HepG2 (cell line): ENCODE data around the gene CYP17A1. TPM values are rescaled to one million over a fixed set of nuclear protein-coding genes. Genes with fewer than 3 reads are reported as not detected.

Experiments used
- FOXM1 ChIP-seq: sonication (generic); formaldehyde crosslinking; IDR thresholded peaks from 2 replicates; pipeline ENCODE4 v1.5.0; 2020; ENCODE audit warnings: missing genetic modification reagents
- KAT2B ChIP-seq: fragments of 150-350 bp; IDR thresholded peaks from 2 replicates; pipeline ENCODE4 v1.6.1; 2014; ENCODE audit warnings: low read depth, low read length, borderline replicate concordance
- KMT2A ChIP-seq: sonication (generic); formaldehyde crosslinking; IDR thresholded peaks from 2 replicates; pipeline ENCODE4 v1.4.0; 2020; ENCODE audit warnings: missing genetic modification reagents
- MBNL3 ChIP-seq: fragments of 250-450 bp; sonication (Bioruptor Pico); conservative IDR thresholded peaks from 2 replicates; pipeline ENCODE4 v1.8.0; 2022; ENCODE audit warnings: mild to moderate bottlenecking, inconsistent platforms
- PHF21A ChIP-seq: sonication (generic); formaldehyde crosslinking; IDR thresholded peaks from 2 replicates; pipeline ENCODE4 v1.5.0; 2020; ENCODE audit warnings: mild to moderate bottlenecking, missing genetic modification reagents
- PRMT3 ChIP-seq: sonication (generic); formaldehyde crosslinking; IDR thresholded peaks from 2 replicates; pipeline ENCODE4 v1.8.1; 2022; ENCODE audit warnings: low read depth, mild to moderate bottlenecking, moderate library complexity, missing genetic modification reagents, borderline replicate concordance
- RELA ChIP-seq: sonication (generic); formaldehyde crosslinking; IDR thresholded peaks from 2 replicates; pipeline ENCODE4 v1.4.0; 2020; ENCODE audit warnings: missing genetic modification reagents
- RXRA ChIP-seq: sonication (generic); formaldehyde crosslinking; IDR thresholded peaks from 2 replicates; pipeline ENCODE4 v1.5.1; 2020; ENCODE audit warnings: missing genetic modification reagents
- SIN3A ChIP-seq: IDR thresholded peaks from 2 replicates; pipeline ENCODE4 v1.6.1; 2011; ENCODE audit warnings: low read depth, mild to moderate bottlenecking, control low read depth, low read length, borderline replicate concordance
- SMYD3 ChIP-seq: sonication (generic); formaldehyde crosslinking; IDR thresholded peaks from 2 replicates; pipeline ENCODE4 v1.8.1; 2023; ENCODE audit warnings: mild to moderate bottlenecking, missing genetic modification reagents
- SP140L ChIP-seq: sonication (generic); formaldehyde crosslinking; IDR thresholded peaks from 2 replicates; pipeline ENCODE4 v1.4.0; 2020; ENCODE audit warnings: missing genetic modification reagents, borderline replicate concordance
- TOPORS ChIP-seq: sonication (generic); formaldehyde crosslinking; IDR thresholded peaks from 2 replicates; pipeline ENCODE4 v1.8.0; 2023; ENCODE audit warnings: mild to moderate bottlenecking, missing genetic modification reagents
- YY1 ChIP-seq: IDR thresholded peaks from 2 replicates; pipeline ENCODE4 v1.6.1; 2011; ENCODE audit warnings: low read length, low read depth, moderate library complexity, mild to moderate bottlenecking; ENCODE audit not compliant: insufficient read depth, insufficient replicate concordance
- ZNF282 ChIP-seq: fragments of 450-650 bp; IDR thresholded peaks from 2 replicates; pipeline ENCODE4 v1.6.1; 2018; ENCODE audit not compliant: partially characterized antibody
- ZNF326 ChIP-seq: sonication (generic); formaldehyde crosslinking; IDR thresholded peaks from 2 replicates; pipeline ENCODE4 v1.4.0; 2020; ENCODE audit warnings: missing genetic modification reagents, borderline replicate concordance
- ZNF329 ChIP-seq: sonication (generic); formaldehyde crosslinking; IDR thresholded peaks from 2 replicates; pipeline ENCODE4 v1.9.0; 2021; ENCODE audit warnings: low read depth, mild to moderate bottlenecking, missing genetic modification reagents
- ZNF629 ChIP-seq: sonication (generic); formaldehyde crosslinking; conservative IDR thresholded peaks from 2 replicates; pipeline ENCODE4 v1.5.0; 2020; ENCODE audit warnings: missing genetic modification reagents
- polyA plus RNA-seq, 8 experiments: library from polyadenylated mRNA; depleted of rRNA in 3 of 8; stranded (reverse) in 7 of 8; unstranded in 1 of 8; fragments of >200 nt; fragmentation: Illumina TruSeq in 4 of 8; extraction: Trizol in 4 of 8; gene quantifications; 2 replicates each; pipeline versions ENCODE4 v1.2.1 to v1.2.3, GENCODE V29; 2011 to 2016; ENCODE audit warnings: low read depth in 4 of 8, missing spikeins in 1 of 8, mixed read lengths in 1 of 8; ENCODE audit not compliant: insufficient read depth in 1 of 8
- total RNA-seq, 5 experiments: library from RNA; depleted of rRNA; stranded (reverse); fragments of >200 nt; fragmentation: Illumina TruSeq; extraction: Trizol; gene quantifications; 2 replicates each; pipeline ENCODE4 v1.2.3, GENCODE V29; 2016; ENCODE audit warnings: low read depth in 1 of 5
- TF ChIP-seq, protein P1 (sequence below): fragments of 450-650 bp; IDR thresholded peaks from 2 replicates; pipeline ENCODE4 v1.6.1; 2017; ENCODE audit warnings: mild to moderate bottlenecking
- TF ChIP-seq, protein P2 (sequence below): sonication (generic); formaldehyde crosslinking; IDR thresholded peaks from 2 replicates; pipeline ENCODE4 v1.4.0; 2020; ENCODE audit warnings: missing genetic modification reagents
- TF ChIP-seq, protein P3 (sequence below): sonication (generic); formaldehyde crosslinking; IDR thresholded peaks from 2 replicates; pipeline ENCODE4 v1.9.0; 2021; ENCODE audit warnings: missing genetic modification reagents, borderline replicate concordance

The CYP17A1 gene
- total and polyA plus RNA-seq, 2 of the 13 experiments (the other 11 are each of a cell fraction or from before 2014, with no cell fraction given): 0.13 to 1.1 TPM

DNA sequence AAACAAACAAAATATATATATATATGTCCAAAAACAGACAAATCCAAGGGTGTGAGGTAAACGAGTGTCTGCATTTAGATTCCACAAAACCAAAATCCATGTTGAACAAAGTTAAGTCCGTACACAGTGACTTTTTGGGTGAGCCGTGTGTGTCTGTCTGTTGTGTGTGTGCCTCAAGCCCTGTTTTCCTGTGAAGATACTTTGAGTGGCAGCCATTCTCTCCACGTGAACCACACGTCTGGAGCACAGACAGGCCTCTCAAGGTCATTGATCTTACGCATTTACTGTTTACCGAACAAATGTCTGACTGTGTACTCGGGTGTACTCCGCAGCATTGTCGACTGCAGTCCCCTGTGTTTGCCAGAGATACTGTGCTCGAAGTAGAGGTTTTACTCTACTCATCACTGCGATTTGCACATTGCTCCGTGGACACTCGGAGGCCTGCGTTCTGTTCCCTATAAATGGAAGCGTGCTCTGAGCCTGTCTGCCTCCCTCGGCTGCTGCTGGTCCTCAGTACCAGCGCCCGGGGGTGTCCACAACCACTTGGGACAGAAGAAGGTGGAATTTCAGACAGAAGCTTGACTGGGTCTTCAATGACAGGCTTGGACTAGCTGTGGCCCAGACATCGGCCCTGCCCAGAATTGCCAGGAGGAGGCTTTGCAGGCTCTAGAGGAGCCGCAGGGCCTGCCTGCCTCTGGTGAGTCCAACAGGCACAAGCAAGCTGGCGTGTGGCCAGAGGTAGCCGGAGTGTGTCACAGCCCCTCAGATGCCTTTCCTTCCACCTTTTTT, 22.1 kb downstream of the CYP17A1 start (continued):
- TF ChIP-seq, protein P1, sequence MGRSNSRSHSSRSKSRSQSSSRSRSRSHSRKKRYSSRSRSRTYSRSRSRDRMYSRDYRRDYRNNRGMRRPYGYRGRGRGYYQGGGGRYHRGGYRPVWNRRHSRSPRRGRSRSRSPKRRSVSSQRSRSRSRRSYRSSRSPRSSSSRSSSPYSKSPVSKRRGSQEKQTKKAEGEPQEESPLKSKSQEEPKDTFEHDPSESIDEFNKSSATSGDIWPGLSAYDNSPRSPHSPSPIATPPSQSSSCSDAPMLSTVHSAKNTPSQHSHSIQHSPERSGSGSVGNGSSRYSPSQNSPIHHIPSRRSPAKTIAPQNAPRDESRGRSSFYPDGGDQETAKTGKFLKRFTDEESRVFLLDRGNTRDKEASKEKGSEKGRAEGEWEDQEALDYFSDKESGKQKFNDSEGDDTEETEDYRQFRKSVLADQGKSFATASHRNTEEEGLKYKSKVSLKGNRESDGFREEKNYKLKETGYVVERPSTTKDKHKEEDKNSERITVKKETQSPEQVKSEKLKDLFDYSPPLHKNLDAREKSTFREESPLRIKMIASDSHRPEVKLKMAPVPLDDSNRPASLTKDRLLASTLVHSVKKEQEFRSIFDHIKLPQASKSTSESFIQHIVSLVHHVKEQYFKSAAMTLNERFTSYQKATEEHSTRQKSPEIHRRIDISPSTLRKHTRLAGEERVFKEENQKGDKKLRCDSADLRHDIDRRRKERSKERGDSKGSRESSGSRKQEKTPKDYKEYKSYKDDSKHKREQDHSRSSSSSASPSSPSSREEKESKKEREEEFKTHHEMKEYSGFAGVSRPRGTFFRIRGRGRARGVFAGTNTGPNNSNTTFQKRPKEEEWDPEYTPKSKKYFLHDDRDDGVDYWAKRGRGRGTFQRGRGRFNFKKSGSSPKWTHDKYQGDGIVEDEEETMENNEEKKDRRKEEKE: no peak
- no peak for TF ChIP-seq ZNF329
- no peak for TF ChIP-seq ZNF629 (CRISPR knock-in tag)
- TF ChIP-seq, protein P2, sequence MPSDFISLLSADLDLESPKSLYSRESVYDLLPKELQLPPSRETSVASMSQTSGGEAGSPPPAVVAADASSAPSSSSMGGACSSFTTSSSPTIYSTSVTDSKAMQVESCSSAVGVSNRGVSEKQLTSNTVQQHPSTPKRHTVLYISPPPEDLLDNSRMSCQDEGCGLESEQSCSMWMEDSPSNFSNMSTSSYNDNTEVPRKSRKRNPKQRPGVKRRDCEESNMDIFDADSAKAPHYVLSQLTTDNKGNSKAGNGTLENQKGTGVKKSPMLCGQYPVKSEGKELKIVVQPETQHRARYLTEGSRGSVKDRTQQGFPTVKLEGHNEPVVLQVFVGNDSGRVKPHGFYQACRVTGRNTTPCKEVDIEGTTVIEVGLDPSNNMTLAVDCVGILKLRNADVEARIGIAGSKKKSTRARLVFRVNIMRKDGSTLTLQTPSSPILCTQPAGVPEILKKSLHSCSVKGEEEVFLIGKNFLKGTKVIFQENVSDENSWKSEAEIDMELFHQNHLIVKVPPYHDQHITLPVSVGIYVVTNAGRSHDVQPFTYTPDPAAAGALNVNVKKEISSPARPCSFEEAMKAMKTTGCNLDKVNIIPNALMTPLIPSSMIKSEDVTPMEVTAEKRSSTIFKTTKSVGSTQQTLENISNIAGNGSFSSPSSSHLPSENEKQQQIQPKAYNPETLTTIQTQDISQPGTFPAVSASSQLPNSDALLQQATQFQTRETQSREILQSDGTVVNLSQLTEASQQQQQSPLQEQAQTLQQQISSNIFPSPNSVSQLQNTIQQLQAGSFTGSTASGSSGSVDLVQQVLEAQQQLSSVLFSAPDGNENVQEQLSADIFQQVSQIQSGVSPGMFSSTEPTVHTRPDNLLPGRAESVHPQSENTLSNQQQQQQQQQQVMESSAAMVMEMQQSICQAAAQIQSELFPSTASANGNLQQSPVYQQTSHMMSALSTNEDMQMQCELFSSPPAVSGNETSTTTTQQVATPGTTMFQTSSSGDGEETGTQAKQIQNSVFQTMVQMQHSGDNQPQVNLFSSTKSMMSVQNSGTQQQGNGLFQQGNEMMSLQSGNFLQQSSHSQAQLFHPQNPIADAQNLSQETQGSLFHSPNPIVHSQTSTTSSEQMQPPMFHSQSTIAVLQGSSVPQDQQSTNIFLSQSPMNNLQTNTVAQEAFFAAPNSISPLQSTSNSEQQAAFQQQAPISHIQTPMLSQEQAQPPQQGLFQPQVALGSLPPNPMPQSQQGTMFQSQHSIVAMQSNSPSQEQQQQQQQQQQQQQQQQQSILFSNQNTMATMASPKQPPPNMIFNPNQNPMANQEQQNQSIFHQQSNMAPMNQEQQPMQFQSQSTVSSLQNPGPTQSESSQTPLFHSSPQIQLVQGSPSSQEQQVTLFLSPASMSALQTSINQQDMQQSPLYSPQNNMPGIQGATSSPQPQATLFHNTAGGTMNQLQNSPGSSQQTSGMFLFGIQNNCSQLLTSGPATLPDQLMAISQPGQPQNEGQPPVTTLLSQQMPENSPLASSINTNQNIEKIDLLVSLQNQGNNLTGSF: no peak
- TF ChIP-seq MBNL3: no peak
- TF ChIP-seq SP140L (CRISPR knock-in tag): peak; percentile 40; the same call in 1 of the 2 replicates
- no peak for TF ChIP-seq YY1
- TF ChIP-seq, protein P3, sequence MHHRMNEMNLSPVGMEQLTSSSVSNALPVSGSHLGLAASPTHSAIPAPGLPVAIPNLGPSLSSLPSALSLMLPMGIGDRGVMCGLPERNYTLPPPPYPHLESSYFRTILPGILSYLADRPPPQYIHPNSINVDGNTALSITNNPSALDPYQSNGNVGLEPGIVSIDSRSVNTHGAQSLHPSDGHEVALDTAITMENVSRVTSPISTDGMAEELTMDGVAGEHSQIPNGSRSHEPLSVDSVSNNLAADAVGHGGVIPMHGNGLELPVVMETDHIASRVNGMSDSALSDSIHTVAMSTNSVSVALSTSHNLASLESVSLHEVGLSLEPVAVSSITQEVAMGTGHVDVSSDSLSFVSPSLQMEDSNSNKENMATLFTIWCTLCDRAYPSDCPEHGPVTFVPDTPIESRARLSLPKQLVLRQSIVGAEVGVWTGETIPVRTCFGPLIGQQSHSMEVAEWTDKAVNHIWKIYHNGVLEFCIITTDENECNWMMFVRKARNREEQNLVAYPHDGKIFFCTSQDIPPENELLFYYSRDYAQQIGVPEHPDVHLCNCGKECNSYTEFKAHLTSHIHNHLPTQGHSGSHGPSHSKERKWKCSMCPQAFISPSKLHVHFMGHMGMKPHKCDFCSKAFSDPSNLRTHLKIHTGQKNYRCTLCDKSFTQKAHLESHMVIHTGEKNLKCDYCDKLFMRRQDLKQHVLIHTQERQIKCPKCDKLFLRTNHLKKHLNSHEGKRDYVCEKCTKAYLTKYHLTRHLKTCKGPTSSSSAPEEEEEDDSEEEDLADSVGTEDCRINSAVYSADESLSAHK (CRISPR knock-in tag): no peak
- peak; percentile 52; the same call in 1 of the 2 replicates for TF ChIP-seq PHF21A (CRISPR knock-in tag)
- TF ChIP-seq ZNF282: no peak
- no peak for TF ChIP-seq PRMT3 (CRISPR knock-in tag)
- TF ChIP-seq SIN3A: 0 out of 2 replicates have a peak, but pooled peaks have one; percentile 8
- peak; percentile 76 for TF ChIP-seq KMT2A (CRISPR knock-in tag)
- TF ChIP-seq SMYD3 (CRISPR knock-in tag): peak; percentile 43; the same call in 1 of the 2 replicates
- no peak for TF ChIP-seq TOPORS (CRISPR knock-in tag)
- TF ChIP-seq FOXM1 (CRISPR knock-in tag): no peak
- TF ChIP-seq KAT2B: no peak
- no peak for TF ChIP-seq ZNF326 (CRISPR knock-in tag)
- peak; percentile 82 for TF ChIP-seq RXRA (CRISPR knock-in tag)
- TF ChIP-seq RELA (CRISPR knock-in tag): no peak
